Fibroblast of villous mesenchyme (primary cell): ENCODE measurements around the gene MTX2. TPM values are rescaled to one million over a fixed set of nuclear protein-coding genes. Genes with fewer than 3 reads are reported as not detected.
A peak's percentile ranks its signal among the peaks of the same experiment; 100 is the strongest.

Source experiments
- DNase-seq: peaks from one replicate; pipeline ENCODE4 v3.0.0-alpha.2; 2010; ENCODE audit warnings: low read depth
- H3K4me3 ChIP-seq: 2 replicates; pipeline ENCODE4 v1.5.1; 2011; ENCODE audit warnings: low read depth, mild to moderate bottlenecking, low read length
- total RNA-seq: library from RNA; depleted of rRNA; stranded (reverse); fragments of >200 nt; gene quantifications from 2 replicates; pipeline ENCODE4 v1.2.3, GENCODE V29; 2012
- TF ChIP-seq, protein P1 (sequence below): IDR thresholded peaks from 2 replicates; pipeline ENCODE4 v1.5.1; 2012; ENCODE audit warnings: low read depth, mild to moderate bottlenecking, low read length; ENCODE audit not compliant: insufficient read depth

The MTX2 gene
- total RNA-seq, 1 donor: 16.8 TPM

DNA sequence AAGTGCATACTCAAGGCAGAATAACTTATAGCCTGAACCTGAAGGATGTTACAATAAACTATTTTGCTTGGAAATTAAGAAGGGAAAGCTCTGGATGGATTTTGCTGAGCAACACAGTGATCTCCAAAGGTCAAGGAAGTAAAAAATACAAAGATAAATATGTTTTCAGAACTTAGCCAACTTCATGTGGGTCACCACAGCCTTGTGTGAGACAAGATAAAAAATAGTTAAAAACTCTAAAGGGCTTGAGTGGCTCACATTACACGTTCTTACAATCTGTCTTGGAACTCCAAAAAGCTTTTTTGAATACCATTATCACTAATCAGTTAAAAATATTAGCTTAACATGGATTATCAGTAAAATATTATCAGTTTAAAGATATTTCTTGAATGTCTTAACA is 28.9 kb upstream of the MTX2 start:
- TF ChIP-seq, protein P1, sequence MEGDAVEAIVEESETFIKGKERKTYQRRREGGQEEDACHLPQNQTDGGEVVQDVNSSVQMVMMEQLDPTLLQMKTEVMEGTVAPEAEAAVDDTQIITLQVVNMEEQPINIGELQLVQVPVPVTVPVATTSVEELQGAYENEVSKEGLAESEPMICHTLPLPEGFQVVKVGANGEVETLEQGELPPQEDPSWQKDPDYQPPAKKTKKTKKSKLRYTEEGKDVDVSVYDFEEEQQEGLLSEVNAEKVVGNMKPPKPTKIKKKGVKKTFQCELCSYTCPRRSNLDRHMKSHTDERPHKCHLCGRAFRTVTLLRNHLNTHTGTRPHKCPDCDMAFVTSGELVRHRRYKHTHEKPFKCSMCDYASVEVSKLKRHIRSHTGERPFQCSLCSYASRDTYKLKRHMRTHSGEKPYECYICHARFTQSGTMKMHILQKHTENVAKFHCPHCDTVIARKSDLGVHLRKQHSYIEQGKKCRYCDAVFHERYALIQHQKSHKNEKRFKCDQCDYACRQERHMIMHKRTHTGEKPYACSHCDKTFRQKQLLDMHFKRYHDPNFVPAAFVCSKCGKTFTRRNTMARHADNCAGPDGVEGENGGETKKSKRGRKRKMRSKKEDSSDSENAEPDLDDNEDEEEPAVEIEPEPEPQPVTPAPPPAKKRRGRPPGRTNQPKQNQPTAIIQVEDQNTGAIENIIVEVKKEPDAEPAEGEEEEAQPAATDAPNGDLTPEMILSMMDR: no peak
- H3K4me3 ChIP-seq: no peak overlapping the region
- peak; percentile 3 for DNase-seq

DNA sequence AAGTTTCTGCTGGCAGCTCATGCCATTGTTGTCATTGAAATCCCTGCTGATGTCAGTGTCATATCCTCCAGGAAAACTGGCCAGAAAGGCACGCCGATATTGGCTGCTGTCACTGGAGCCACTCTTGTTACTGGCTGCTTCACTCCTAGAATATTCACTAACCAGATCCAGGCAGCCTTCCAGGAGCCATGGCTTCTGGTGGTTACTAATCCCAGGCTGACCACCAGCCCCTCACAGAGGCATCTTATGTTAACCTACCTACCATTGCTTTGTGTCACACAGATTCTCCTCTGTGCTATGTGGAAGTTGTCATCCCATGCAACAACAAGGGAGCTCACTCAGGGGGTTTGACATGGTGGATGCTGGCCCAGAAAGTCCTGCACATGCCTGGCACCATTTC is 27.0 kb upstream of the MTX2 start:
- H3K4me3 ChIP-seq: no peak overlapping the region
- DNase-seq: no peak
- TF ChIP-seq, protein P1: no peak

DNA sequence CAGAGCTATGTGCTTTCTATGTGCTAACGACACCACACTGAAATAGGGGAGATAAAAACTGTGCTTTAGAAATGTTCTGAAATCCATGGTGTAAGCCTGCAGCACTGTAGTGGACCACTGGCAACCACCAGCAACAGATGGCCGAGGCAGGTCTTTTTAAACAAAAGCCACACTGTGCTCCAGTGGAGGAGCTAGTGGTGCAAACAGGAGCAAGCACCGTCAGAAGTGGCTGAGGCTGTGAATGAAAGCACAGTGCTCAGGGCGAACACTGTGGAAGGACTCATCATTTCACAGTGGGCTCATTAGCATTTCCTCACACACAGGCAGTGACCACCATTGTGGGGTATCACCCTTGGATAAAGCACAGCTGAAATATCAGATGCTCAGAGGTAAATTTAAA is 22.9 kb upstream of the MTX2 start:
- DNase-seq: no peak
- TF ChIP-seq, protein P1: no peak
- no peak overlapping the region for H3K4me3 ChIP-seq

DNA sequence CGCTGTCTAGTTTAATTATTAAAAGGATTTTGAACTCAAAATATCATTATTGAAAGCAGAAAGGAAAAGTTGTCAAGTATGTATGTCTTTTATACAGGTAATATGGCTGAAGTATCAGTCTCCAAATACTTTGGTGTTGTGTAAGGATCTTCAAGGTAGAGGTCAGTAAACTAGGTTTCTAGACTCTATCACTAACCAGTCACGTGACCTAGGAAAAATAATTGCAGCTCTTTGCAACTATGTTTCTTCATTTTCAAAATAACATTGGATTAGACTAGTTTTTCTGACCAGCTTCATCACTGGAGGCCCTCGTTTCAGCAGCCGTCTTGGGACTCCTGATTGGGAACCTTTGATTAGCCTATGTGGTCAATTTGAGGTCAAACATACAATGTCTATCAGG is 21.4 kb upstream of the MTX2 start:
- no peak for DNase-seq
- no peak overlapping the region for H3K4me3 ChIP-seq
- TF ChIP-seq, protein P1: no peak

DNA sequence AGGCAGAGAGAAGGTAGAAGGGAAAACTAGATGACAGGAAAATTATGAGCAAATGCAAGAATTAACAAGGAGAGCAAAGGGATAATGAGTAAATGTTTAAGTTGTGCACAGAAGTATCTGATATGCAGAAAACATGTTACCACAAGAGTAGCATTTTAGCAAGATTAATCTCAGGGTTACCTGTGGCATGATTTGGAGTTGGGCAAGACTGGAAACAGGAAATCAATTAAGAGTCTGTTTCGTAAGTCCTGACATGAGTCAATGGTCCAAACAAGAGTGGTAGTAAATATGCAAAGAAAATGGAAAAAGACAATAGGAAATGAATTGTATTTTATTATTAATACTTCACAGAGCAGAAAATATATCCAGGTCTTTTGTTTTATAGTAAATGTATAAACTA is 17.3 kb upstream of the MTX2 start:
- no peak overlapping the region for H3K4me3 ChIP-seq
- no peak for DNase-seq
- TF ChIP-seq, protein P1: no peak

DNA sequence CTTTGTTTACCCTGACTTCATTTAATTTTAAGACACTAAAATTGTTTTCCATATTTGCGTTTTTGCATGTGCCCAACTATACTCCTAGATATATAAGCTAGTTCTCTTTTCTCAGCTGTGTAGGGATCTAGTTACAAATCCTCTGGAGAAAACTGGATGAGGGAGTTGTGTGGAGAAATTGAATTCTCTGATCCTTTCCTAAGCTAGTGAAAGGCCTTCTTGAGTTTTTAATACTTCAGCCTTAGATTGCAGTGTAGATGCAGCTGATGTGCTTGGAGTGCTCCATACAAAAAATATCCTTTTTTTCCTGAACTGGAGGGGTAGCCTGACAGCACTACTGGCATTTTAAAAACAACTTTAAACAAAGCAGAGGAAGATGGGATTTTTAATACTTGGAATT is 8.6 kb upstream of the MTX2 start:
- no peak overlapping the region for H3K4me3 ChIP-seq
- no peak for DNase-seq
- TF ChIP-seq, protein P1: no peak

DNA sequence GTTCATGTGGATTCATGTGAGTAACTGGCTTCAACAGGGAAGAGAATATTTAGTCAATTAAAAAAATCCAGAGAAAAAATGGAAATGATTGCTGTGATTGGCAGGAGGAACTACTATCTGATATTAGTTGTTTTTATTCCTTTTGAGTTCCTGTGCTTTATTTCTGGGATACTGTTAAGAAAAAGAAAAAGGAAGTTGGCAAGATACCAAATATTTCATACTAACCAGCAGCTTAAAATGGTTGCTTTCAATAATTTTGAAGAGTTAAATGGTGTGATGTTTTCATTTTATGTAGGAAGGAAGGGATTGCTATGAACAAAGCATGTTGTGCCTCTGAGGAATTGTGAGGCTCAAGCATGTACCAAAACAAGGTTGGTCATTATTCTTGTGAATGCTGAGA is 8.1 kb upstream of the MTX2 start:
- no peak for DNase-seq
- no peak overlapping the region for H3K4me3 ChIP-seq
- TF ChIP-seq, protein P1: no peak
